ENCODE results near the gene PRPF19. TPM values are rescaled to one million over a fixed set of nuclear protein-coding genes. Genes with fewer than 3 reads are reported as not detected.

Gene PRPF19
- total RNA-seq, 1 donor from 2014 or later = 51.4 TPM

DNA sequence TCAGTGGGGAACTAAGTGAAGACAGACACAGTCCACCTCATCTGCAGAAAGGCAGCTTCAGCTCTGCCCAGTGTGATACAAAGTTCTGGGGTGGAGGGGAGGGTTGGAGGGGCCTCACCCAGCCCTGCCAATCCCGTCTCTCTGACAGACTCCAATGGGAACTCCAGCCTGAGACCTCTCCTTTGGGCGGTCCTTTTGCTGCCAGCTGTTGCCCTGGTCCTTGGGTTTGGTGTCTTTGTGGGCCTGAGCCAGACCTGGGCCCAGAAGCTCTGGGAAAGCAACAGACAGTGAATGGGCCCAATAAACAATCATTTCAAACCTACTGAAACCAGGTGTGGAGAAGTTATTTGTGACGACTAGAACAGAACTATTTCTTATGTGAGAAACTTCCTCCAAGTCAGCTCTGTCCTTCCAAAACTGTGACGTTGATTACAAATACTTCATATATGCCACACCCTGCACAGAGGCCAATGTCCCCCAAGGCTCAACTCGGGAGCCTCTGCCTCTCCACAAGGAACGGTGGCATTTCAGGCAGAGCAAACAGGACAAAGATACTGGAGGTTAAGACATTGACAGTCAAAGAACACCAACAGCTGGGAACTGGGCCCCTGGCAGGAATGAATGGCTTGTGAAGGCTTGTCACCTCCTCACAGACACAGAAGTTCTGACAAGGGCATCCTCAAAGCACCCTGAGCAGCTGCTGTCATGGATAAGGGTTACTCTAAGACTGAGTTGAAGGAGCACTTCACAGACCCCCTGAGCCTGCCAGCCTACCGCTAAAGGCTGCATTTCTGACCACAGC is 30.8 kb downstream of the PRPF19 start:
- peak; percentile 32 for DNase-seq (ENCODE audit: low read depth)

DNA sequence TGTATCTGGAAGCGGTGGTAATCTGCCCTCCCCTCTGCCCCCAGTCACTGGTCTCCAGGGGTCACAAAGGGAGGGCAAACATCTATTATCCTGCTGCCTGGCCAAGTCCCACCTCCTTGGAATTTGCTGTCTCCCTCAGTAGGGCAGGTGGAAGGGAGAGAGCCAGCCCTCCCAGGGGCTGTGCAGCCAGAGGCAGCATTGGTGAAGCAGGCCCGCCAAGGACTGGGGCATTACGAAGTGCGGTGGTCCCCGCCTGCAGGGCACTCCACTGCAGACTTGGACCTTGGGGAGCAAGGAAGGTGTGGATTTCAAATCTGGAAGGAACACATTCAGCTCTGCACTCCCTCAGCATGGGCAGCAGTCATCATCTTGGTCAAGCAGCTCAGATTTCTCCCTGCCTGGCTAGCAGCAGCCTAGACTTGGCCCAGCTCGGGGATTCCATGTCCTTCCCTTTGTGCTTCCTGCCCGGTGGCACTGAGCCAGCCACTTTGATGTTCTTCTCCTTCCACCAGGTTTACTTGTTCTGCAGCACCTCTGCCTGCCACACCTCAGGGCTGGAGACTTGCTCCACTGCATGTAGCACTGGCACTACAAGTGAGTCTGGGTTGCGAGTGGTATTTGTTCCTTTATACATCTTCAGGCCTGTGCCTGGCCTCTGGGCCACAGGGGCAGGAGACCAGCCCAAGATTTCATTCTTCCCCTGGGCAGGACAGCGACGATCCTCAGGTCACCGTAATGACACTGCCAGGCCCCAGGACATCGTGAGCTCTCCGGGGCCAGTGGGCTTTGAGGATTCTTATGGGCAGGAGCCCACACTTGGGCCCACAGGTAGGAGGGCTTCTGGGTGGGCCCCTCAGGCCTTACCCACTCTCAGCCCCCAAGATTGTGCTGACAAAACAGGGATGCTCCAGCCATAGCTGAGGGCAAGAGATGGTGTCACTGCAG is 31.7 kb downstream of the PRPF19 start:
- DNase-seq (ENCODE audit: low read depth) = no peak

DNA sequence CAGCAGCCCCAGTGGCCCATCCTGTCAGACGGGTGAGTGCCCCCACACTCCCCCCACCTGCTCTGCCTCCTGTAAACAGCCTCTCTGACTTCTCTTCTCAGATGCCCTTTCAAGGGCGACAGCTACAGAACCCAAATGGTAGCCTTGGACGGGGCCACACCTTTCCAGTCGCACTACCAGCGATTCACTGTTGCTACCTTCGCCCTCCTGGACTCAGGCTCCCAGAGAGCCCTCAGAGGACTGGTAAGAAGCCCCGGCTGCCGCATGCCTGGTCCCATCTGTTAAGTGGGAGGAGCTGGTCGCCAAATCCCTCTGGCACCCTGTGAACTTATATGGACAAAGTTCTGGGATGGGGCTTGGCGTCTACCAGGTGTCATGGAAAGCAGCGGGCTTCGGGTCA is 32.9 kb downstream of the PRPF19 start:
- no peak for DNase-seq (ENCODE audit: low read depth)

DNA sequence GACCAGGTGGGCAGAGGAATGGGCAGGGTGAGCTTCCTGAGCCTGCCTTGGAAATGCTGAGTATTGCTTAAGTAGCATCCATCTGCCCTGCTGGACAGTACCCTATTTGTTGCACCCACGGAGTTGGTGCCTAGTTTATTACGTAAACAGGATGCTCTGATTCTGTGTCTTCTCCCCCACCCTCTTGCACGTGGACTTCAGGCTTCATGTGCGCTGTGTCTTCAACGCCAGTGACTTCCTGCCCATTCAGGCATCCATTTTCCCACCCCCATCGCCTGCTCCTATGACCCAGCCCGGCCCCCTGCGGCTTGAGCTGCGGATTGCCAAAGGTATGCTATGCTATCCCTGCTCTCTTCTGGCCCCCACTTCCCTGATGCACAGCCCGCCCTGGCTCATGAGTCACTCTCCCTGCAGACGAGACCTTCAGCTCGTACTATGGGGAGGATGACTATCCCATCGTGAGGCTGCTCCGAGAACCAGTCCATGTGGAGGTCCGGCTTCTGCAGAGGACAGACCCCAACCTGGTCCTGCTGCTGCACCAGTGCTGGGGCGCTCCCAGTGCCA is 33.3 kb downstream of the PRPF19 start:
- no peak for DNase-seq (ENCODE audit: low read depth)

DNA sequence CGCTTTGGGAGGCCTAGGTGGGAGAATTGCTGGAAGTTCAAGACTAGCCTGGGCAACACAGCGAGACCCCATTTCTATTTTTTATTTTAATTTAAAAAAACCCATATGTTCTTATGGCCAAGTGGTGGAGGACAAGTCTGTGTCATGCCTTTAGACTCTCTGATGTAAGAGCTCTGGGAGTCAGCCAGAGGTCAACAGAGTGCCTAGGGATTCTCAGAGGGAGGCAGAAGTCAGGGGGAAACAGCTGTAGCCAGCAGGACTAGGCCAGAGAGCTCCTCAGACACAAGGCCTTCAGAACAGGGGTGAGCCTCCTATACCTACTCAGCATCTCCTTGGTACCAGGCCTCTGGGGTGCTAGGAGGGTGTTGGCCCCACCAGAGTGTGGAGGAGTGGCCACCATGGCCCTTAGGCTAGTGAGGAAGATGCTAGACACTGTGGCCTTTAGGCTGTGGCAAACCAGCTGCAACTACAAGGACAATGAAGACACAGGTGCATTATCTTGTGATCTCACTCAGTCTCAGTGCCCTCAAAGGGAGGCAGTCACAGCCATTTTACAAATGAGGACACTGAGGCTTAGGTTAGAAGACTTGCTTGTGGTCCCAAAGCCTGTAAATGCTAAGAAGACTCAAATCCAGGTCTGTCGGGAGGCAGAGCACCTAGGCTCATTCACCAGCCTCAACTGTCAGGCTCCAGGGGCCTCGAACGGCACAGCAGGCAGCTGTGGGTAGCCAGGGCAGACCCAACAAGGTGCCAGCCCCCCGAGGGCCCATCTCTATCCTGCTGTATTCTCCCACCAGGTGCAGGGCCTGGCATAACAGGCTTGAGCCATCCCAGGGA is 34.0 kb downstream of the PRPF19 start:
- peak; percentile 49 for DNase-seq (ENCODE audit: low read depth)

DNA sequence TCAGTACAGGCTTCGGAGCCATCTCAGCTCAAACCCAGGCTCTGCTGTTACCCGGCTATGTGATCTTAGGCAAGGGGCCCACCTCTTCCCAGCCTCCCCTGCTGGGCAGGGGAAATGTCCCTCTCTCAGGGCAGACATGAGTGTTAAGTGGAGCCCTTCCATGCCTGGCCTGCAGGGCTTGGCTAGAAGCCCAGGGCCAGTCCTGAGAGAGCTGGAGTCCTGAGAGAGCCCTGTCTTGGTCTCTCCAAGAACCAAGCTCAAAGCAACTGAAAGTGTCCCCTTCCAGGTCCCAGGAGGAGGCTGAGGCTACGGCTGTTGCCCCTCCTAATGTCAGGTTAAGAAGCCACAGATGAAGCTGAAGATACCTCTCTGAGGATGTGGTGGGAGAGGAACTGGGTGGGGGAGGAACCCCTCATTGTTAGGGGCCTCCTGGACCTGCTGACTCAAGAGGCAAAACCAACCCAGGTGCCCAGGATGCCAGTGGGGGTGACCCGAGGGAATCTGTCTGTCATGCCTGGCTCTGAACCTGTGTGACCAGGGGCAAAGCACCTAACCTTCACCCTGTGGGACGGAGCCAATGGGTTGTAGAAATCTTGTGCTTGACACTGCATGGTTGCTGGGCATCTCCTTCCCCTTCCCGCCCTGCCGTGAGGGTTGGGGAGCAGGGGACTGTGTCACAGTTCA is 34.9 kb downstream of the PRPF19 start:
- DNase-seq (ENCODE audit: low read depth) = peak; percentile 35

DNA sequence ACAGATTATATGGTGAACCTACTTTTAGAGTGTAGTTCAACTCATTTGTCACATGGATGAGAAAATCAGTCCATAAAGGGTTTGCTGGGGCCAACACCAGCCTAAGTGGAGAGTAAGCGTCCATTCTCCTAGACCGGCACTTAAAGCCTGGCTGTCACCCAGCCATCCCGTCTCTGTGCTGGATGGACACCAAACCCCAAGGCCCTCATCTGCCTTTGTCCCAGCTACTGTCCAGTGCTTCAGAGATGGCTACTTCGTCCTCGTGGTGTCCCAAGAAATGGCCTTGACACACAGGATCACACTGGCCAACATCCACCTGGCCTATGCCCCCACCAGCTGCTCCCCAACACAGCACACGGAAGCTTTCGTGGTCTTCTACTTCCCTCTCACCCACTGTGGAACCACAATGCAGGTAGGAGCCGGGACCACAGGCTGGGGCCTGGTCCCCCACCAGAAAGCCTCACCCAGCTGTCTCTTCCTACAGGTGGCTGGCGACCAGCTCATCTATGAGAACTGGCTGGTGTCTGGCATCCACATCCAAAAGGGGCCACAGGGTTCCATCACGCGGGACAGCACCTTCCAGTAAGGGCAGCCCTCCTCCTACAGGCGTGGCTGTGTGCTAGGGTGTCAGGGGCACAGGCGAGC is 35.5 kb downstream of the PRPF19 start:
- no peak for DNase-seq (ENCODE audit: low read depth)

DNA sequence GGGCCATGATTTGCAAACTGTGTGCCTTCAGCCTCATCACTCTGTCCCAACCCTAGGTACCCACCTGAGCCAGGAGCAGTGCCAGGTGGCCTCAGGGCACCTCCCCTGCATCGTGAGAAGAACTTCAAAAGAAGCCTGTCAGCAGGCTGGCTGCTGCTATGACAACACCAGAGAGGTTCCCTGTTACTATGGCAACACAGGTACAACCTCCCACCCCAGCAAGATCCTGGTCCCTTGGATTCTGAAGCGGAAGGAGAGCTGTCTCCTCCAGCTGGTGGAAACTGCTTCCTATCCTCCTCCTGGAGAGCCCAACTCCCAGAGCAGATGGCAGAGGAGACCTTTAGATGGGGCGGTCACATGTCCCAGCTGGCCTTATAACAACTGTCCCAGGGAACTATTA is 36.1 kb downstream of the PRPF19 start:
- no peak for DNase-seq (ENCODE audit: low read depth)

DNA sequence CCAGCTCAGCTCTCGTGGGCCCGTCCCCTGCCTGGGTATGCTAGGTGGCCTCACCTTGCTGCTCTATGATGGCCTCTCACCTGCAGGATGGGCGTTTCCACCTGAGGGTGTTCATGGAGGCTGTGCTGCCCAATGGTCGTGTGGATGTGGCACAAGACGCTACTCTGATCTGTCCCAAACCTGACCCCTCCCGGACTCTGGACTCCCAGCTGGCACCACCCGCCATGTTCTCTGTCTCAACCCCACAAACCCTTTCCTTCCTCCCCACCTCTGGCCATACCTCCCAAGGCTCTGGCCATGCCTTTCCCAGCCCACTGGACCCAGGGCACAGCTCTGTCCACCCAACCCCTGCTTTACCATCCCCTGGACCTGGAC is 36.9 kb downstream of the PRPF19 start:
- no peak for DNase-seq (ENCODE audit: low read depth)

DNA sequence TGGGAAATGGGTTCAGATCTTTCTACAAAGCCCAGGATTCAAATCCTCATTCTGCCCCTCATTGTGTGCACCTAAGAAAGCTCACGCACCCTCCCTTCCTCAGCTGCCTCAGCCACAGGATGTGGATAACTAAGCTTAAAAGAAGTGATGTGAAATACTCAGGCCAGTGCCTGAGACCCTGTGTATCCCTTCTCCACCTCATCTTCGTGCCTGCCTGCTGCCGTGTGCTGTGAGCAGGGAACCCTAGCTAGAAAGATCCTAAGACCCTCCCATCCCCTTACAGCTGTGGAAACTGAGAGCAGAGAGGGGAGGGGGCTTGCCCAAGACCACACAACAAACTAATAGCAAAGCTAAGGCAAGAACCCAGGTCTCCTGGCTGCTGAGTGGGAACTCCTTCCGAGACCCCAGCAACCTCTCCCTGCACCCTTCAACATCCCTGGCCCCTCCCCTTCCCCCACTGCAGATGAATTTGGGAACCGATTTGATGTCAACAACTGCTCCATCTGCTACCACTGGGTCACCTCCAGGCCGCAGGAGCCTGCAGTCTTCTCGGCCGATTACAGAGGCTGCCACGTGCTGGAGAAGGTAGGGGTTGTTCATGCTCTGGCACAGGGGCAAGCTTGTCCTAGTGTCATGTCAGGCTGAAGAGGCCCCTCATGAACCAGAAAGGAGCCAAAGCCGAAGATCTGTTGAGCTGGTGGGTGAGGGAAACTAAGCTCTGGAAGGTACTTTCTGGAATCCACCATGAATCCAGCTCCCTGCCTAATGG is 37.5 kb downstream of the PRPF19 start:
- DNase-seq (ENCODE audit: low read depth) = no peak

DNA sequence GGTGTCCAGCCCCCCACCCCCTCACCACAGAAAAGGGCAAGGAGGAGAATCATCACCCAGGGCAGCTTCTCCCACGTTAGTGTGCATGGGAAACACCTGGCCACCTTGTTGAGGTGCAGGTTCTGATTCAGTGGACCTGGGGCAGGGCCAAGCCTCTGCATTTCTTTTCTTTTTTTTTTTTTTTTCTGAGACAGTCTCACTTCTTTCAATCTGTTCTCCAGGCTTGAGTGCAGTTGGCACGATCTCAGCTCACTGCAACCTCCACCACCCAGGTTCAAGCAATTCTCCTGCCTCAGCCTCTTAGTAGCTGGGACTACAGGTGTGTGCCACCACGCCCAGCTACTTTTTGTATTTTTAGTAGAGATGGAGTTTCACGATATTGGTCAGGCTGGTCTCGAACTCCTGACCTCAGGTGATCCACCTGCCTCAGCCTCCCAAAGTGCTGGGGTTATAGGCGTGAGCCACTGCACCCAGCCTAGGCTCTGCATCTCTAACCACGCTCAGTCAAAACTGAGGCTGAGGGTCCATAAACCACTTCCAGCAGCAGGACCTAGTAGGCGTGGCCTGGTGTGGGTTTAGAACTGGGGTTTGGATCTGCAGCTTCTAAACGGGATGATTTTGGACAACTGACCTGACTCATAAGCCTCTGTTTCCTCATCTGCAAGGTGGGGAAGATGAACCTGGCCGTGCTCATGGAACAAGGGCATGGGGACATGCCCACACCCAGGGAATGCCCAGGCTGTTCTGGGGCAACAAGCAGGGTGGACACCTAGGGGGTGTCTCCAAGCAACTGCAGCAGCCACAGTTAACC is 38.3 kb downstream of the PRPF19 start:
- no peak for DNase-seq (ENCODE audit: low read depth)

DNA sequence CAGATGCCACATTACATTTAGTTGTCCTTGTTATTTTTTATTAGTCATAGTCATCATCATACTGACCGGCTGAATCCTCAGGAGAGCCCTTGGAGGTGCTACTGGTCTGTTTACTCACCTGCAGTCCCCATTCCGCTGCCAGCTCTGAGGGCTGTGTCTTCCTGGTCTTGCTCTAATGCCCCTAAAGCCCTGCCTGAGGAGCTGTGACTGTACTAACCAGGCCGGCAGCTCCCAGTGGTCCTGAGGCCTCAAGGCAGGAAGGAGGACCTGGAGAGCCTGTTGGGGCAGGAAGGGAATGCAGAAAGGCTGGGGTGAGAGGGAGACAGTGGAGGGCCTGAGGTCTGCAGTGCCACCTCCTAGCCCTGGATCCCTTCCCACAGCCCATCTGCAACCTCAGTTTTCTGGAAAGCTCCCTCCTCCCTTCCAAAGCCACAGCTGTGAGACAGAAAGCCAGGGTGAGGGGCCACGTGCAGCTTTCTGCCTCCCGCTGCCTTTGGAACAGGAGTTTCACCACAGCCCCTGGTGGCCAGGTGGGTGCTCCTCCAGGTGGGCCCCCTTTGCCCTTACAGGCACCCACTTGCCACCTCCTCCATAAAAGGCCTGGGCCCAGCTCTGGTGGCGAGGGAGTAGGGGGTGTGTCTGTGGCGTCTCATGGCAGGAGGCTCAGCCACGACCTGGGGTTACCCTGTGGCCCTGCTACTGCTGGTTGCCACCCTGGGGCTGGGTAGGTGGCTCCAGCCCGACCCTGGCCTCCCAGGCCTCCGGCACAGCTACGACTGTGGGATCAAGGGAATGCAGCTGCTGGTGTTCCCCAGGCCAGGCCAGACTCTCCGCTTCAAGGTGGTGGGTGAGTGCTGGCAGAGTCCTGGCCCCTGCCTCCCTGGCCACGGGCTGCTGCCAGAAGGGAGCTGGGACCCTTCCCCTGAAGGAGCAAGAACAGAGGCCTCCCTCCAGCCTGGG is 39.2 kb downstream of the PRPF19 start, which contains the start of gene ZP1:
Gene ZP1 (plus strand): TSS at position 632 of the 960 bp plus-strand sequence. CDS start 20 bp downstream, at position 652.
- no peak for DNase-seq (ENCODE audit: low read depth)

DNA sequence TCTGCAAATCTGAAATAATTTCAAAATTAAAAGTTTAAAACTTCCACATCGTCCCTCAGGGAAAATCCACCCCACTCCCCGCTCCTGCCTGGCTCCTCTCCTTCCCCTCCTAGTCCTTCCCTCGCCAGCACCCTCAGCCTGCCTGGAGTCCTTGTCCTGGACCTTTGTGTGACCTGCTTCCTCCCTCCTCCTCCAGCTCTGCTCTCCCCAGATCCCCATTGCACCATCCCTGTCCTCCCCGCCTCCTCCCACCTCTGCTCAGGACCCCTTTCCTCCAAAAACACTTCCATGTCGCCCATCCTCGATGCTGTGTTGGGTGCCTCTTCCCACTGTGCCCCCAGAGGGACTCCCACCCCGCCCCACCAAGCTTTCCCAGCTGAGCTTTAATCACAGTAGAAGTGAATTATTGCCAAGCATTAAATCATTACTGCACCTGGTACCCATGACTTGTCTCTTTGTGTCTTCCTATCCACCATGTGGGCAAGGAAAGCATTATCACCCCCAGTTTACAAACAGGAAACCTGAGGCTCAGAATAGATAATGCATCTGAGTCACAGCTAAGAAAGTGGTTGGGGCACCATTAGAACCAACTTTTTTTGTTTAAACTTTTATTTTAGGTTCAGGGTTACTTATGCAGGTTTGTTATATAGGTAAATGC is 41.4 kb downstream of the PRPF19 start:
- no peak for DNase-seq (ENCODE audit: low read depth)

DNA sequence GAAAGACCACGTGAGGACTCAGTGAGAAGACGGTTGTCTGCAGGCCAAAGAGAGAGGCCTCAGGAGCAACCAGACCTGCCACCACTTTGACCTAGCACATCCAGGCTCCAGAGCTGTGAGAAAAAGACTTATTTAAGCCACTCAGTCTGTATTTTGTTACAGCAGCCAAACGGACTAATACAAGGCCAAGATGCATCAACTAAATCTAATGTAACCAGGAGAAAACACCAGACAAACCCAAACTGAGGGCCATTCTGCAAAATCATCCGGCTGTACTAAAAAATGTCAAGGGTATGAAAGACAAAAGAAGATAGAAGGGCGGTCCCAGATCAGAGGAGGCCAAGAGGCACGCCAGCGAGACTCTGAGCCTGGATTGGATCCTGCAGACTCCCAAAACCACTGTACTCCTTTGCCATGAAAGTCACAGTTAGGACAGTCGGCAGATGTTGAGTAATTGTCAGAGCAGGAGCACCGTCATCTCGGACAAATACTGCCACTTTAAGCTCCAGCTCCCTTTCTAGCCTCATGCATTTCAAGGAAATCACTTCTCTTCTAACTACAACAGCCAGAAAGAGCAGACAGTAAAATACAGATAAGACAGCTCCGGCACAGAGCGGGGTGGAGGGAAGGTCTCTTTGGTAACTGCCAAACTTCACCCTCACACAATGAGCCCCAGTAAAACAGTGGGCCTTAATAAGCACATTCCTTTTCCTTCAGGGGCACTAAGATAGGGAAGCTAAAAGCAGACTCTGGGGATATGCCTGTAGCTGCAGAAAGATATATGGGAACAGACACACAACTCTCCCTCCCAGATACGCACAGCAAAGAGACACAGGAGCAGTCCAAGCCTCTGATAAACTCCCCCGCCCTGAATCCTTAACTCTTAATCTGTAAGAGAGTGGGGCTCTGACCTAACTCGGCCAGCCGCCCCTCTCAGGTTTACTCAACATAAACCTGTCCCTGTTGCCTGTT is 42.5 kb downstream of the PRPF19 start:
- DNase-seq (ENCODE audit: low read depth) = no peak

DNA sequence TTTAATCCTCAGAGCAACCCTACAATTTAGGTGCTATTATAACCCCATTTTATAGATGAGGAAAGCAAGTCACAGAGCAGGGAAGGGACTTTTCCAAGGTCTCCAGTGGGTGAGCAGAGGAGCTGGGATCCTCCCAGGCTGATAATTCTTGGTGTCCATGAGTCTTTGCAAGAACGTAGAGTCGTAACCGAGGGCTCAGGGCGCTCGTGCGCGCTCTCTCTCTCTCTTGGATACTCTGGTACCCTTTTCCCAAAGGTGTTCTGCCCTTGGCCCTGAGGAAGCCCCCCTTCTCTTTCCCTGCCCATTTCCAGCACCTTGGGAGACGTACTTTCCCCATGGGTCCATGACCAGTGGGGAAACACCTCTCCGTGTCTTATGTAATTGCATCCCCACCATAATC is 44.2 kb downstream of the PRPF19 start:
- DNase-seq (ENCODE audit: low read depth) = no peak
